NCI-H187 treated with DMSO at 0.1 percent for 48 hours (cell line): ENCODE data around the gene TEAD1.

ENCODE experiments used
- DNase-seq: peaks from one replicate; lab custom pipeline; 2025; lab: John Stamatoyannopoulos, UW

Gene TEAD1

GRCh38 chr11:12666915-12667314 is 7.3 kb upstream of the TEAD1 start:
- no peak for DNase-seq

GRCh38 chr11:12667646-12668045 is 6.6 kb upstream of the TEAD1 start:
- DNase-seq = no peak

- DNase-seq = no peak
These were observed 6.1 kb upstream of the TEAD1 start for GRCh38 chr11:12668166-12668565.

- no peak for DNase-seq
These were observed 4.3 kb upstream of the TEAD1 start for GRCh38 chr11:12669930-12670329.

GRCh38 chr11:12671370-12671769 is 2.9 kb upstream of the TEAD1 start:
- DNase-seq = no peak

GRCh38 chr11:12673601-12673923 is 659 bp upstream of the TEAD1 start:
- no peak for DNase-seq

- no peak for DNase-seq
These were observed 332 bp downstream of the TEAD1 start for GRCh38 chr11:12674571-12674935.

GRCh38 chr11:12674936-12675696 is 895 bp downstream of the TEAD1 start:
- peak; percentile 37 for DNase-seq

- DNase-seq = no peak
These were observed 1.9 kb downstream of the TEAD1 start for GRCh38 chr11:12675951-12676711.

- DNase-seq = no peak
These were observed 2.9 kb downstream of the TEAD1 start for GRCh38 chr11:12677131-12677530.

GRCh38 chr11:12678092-12678491 is 3.9 kb downstream of the TEAD1 start:
- no peak for DNase-seq

GRCh38 chr11:12678991-12679390 is 4.8 kb downstream of the TEAD1 start:
- DNase-seq = no peak

- no peak for DNase-seq
These were observed 5.2 kb downstream of the TEAD1 start for GRCh38 chr11:12679471-12679870.

GRCh38 chr11:12680246-12680939 is 6.2 kb downstream of the TEAD1 start:
- DNase-seq = peak; percentile 92

- no peak for DNase-seq
These were observed 6.7 kb downstream of the TEAD1 start for GRCh38 chr11:12680940-12681258.

GRCh38 chr11:12681466-12681865 is 7.2 kb downstream of the TEAD1 start:
- no peak for DNase-seq

- no peak for DNase-seq
These were observed 8.1 kb downstream of the TEAD1 start for GRCh38 chr11:12682288-12682687.

GRCh38 chr11:12682737-12683500 is 8.7 kb downstream of the TEAD1 start:
- no peak for DNase-seq

GRCh38 chr11:12683874-12684273 is 9.7 kb downstream of the TEAD1 start:
- no peak for DNase-seq

- no peak for DNase-seq
These were observed 10.1 kb downstream of the TEAD1 start for GRCh38 chr11:12684315-12684714.

- no peak for DNase-seq
These were observed 10.6 kb downstream of the TEAD1 start for GRCh38 chr11:12684816-12685215.

GRCh38 chr11:12685229-12685628 is 11.0 kb downstream of the TEAD1 start:
- no peak for DNase-seq
